Activated CD4-positive, alpha-beta T cell treated with anti-CD3 and anti-CD28 coated beads for 4 hours (primary cell): Measurements from ENCODE around the gene EEF2K.
"Not testable (repeated sequence)": the region's sequence is repeated elsewhere in the genome, so short reads cannot be mapped to it uniquely, and the experiment has no call there.

ENCODE experiments used
- DNase-seq, 2 donors: peaks; one replicate each; pipeline ENCODE4 v3.0.0-alpha.2; 2020

The EEF2K gene

DNA sequence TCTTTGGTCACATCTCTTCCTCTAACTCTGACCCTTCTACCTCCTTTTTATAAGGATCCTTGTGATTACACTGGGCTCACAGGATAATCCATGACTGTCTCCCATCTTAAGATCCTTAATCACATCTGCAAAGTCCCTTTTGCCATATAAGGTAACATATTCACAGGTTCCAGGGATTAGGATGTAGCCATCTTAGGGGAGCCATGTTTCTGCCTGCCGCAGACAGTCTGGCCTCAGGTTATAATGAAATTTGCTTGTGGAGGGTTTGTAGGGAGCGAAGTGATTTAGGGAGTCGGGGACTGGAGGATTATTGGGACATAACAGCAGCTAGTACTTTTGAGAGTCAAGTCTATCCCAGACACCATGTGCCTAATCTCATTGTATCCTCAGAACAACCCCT lies 7.7 kb downstream of the EEF2K start:
- DNase-seq = no peak

GRCh38 chr16:22214402-22214801 lies 8.3 kb downstream of the EEF2K start:
- no peak for DNase-seq

DNA sequence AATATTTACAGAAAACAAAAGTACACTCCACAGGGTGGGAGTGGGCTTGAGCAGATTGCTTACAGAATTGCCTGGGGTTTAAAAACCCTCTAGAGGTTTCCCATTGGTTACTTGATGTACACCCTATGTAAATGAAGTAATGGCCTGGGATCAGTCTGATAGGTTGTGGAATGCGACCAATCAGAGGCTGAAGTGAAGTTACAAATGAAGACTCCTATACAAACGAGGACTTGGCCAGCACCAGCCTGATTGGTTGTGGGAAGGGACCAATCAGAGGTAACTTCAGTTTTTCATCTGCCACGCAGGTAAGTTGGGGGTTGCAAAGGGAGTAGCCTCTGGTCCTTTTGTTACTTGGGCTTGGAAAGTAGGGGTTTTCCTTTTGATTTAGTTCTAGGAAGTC lies 8.8 kb downstream of the EEF2K start:
- DNase-seq = no peak

- DNase-seq = no peak
These were observed 10.2 kb downstream of the EEF2K start for GRCh38 chr16:22216191-22216831.

GRCh38 chr16:22216832-22217225 lies 10.8 kb downstream of the EEF2K start:
- not testable (repeated sequence) for DNase-seq

DNA sequence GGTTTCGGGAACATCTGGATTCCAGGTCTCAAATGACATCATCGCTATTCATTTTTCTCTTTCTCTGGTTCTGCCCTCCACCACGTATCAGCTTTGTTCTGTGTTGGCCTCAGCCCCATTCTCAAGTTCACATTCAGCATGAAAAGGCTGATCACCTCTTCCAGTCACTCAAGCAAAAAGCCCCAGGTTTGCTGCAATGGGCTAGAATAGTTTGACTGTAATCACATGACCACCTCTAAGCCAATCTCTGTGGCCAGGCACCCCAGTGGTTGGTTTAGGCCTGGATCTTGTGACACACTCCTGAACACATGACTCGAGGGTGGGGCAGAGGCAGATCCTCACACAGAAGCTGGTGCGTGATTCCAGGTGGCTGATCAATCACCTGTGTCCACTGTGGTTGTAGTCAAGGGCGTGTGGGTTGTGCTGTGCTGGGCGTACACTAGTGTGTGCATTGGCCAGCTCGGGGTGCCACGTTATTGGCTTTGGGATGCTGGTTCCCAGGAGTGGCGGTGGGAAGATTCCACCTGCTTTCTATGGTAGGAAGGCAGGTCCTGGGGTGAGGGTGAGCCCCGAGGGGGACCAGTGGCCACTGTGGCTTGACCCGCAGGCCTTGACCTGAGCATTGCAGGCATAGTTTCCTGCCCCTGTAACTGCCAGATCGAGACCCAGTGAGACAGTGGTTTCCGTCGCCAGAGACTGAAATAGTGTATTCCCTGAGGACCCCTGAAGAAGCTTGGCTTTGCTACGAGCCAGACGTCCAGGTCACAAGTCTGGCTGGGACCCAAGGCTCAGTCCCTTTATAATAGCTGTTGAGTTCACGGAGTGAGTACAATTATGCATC lies 12.0 kb downstream of the EEF2K start:
- no peak for DNase-seq

- no peak for DNase-seq
These were observed 13.5 kb downstream of the EEF2K start for GRCh38 chr16:22219389-22220068.

DNA sequence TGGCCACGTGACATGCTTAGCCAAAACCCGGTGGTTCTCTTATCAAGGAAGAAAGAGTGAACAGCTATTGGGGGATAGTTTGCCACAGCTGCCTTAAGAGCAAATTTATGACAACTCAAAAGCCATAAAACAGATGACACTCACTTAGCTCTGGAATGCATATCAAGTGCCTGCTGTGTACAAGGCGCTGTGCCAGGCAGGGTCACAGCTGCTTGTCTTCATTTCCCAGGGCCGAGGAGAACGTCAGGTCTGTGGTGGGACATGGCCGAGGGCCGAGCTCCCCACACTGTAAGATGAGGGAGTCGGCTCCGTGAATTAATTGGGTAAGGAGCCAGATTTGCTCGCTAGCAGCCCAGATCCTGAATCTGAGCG lies 14.0 kb downstream of the EEF2K start:
- no peak for DNase-seq

DNA sequence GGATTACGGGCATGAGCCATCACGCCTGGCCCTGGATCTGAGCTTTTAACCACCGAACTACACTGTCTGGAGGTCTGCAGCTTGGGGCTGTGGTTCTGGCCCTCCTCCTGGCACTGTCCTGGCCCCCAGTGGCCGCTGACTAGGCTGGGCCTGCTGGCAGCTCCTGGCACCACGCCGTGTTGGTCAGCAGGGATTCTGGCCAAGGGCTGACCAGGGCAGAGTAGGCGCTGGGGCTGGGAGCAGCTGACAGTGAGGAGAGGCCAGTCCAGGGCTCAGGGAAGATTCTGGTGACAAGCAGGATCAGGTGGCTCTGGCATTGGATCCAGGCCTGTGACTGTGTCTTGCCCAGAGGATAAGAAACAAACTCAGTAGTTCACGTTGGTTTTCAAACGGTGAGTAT lies 14.6 kb downstream of the EEF2K start:
- no peak for DNase-seq

DNA sequence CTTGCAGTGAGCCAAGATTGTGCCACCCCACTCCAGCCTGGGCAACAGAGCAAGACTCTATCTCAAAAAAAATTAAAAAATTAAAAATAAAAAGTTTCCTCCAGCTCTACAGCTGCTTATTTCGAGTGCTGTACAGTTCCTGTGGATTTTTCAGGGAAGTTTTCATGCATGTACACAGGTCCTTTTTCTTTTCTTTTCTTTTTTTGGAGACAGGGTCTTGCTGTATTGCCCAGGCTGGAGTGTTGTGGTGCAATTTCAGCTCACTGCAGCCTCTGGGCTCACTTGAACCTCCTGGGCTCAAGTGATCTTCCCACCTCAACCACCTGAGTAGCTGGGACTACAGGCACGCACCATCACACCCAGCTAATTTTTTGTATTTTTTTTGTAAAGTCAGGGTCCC lies 15.9 kb downstream of the EEF2K start:
- DNase-seq = no peak

GRCh38 chr16:22222998-22223397 lies 16.9 kb downstream of the EEF2K start:
- no peak for DNase-seq

DNA sequence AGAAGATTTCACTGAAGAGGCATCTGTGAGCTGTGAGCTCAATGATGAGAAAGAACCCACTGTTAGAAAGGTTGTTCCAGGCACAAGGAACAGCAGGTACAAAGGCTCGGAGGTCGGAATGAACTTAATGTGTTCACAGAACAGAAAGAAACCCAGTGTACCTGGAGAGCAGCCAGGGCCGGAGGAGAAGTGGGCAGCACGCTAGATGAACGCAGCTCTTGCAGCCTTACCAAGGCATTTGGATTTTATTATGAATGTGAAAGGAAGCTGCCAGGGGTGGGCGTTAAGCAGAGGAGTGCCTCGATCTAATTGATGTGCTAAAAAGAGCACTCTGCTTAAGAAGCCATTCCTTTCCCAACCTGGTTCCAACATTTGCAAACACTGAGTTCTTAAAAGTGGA lies 19.0 kb downstream of the EEF2K start:
- DNase-seq = no peak

- no peak for DNase-seq
These were observed 23.8 kb downstream of the EEF2K start for GRCh38 chr16:22229889-22230288.

DNA sequence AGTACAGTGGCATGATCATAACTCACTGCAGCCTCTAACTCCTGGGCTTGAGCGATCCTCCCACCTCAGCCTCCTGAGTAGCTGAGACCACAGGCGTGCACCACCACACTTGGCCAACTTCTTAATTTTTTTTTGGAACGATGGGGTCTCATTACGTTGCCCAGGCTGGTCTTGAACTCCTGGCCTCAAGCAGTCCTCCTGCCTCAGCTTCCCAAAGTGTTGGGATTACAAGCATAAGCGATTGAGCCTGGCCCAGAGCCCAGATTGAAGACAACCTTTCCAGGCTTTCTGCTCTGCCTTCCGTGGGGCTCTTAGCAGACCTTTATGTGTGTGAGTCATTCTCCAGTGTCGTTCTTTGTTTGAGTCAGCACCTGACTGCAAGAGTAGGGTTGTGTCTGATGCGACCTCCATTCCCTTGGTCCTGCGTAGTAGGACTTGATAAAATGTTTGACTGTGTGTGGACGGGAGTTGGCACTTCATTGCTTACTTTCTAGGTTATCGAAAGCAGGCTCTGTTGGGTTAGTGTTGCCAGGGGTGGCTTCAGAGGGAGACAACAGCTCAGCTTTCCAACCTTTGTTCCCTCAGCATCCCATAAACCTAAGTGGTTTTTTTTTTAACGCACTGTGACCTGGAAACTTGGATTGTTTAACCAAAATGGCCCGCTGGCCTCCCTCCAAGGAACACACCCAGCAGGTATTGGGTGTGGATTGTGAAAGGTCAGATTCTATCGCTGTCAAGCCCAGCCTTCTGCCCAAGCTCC lies 26.4 kb downstream of the EEF2K start:
- no peak for DNase-seq

- no peak for DNase-seq
These were observed 26.9 kb downstream of the EEF2K start for GRCh38 chr16:22233037-22233372.

- DNase-seq = no peak
These were observed 30.0 kb downstream of the EEF2K start for GRCh38 chr16:22235839-22236745.

- no peak for DNase-seq
These were observed 33.2 kb downstream of the EEF2K start for GRCh38 chr16:22239131-22239805.

DNA sequence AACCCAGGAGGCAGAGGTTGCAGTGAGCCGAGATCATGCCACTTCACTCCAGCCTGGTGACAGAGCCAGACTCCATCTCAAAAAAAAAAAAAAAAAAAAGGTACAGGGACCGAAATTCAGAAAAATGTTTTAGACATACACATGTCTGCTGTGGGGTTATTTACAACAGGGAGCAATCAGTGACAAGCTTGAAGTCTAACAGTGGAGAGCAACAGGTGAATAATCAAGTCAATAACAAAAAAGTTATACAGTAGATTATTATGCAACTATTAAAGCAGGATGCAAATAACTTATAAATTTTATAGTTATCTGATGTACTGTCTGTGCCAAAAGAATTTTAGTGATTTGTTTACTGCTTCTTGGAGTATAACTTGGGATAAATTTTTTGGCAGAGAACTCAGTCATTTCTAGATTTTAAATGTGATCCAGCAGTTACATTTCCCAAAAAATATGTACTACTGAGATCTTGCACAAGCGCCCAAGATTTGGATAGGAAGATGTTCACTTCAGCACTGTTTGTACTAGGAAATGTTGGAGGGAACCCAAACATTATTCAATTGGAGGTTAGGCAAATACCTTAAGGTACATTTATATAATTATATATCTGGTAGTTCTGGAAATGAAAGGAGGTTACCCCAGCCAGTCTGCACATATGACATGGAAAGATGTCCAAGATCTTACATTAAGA lies 34.1 kb downstream of the EEF2K start:
- no peak for DNase-seq

GRCh38 chr16:22250522-22250921 lies 44.4 kb downstream of the EEF2K start:
- DNase-seq = no peak

- DNase-seq = no peak
These were observed 46.2 kb downstream of the EEF2K start for GRCh38 chr16:22252317-22252716.

DNA sequence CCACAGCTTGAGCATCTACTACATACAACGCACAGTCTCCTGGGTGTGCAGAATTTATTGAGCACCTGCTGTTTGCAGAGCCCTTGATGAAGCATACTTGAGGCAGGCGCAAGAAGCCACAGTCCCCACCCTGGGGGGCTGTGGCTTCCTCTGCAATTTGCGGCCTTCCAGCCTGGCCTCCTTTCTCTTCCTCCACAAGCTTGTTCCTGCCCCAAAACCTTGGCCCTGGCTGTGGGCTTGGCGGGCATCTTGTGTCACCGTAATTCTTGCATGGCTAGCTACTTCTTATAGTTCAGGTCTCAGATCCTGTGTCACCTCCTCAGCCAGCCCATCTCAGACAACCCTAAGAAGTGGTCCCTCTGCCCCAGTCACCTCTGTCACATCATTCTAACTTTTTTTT lies 47.2 kb downstream of the EEF2K start:
- no peak for DNase-seq
